Mammary epithelial cell (primary cell): ENCODE measurements around the gene GCHFR.

Experiments
- CTCF ChIP-seq, 2 donors: IDR thresholded peaks in 1 of 2; conservative IDR thresholded peaks in 1 of 2; 2 replicates each; pipeline ENCODE4 v1.5.1; 2011 to 2012; ENCODE audit warnings: inconsistent platforms in 2 of 2, low read length in 2 of 2, mild to moderate bottlenecking in 2 of 2, control low read depth in 1 of 2, low read depth in 1 of 2; ENCODE audit not compliant: insufficient read depth in 1 of 2; ENCODE audit errors: extremely low read depth in 1 of 2
- EZH2 ChIP-seq: IDR thresholded peaks from 2 replicates; pipeline ENCODE4 v1.6.1; 2012; ENCODE audit warnings: low read length, inconsistent platforms, borderline replicate concordance

DNA sequence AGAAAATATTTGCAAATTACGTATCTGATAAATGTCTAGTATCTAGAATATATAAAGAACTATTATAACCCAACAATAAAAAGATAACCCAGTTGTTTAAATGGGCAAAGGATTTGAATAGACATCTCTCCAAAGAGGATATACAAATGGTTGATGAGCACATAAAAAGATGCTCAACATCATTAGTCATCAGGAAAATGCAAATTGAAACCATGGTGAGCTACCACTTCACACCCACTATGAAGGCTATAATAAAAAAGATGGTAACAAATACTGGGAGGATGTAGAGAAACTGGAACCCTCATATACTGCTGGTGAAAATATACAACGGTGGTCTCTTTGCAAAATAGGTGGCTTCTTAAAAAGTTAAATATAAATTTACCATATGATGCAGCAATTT, 40.9 kb upstream of the GCHFR start:
- no peak for TF ChIP-seq CTCF (conservative IDR thresholded peaks at IDR 0.05 in 1 of 2, IDR thresholded peaks at IDR 0.05 in 1 of 2; ENCODE audit: extremely low read depth in 1 of 2, insufficient read depth in 1 of 2, low read depth in 1 of 2, low read length in 2 of 2)
- TF ChIP-seq EZH2, result no peak
